ENCODE data around the gene CMTM2. TPM values are rescaled to one million over a fixed set of nuclear protein-coding genes. Genes with fewer than 3 reads are reported as not detected.

The CMTM2 gene
- total and polyA plus RNA-seq, 9 of the 15 experiments (the other 6 are each of a cell fraction or from before 2014, with no cell fraction given), result not detected

DNA sequence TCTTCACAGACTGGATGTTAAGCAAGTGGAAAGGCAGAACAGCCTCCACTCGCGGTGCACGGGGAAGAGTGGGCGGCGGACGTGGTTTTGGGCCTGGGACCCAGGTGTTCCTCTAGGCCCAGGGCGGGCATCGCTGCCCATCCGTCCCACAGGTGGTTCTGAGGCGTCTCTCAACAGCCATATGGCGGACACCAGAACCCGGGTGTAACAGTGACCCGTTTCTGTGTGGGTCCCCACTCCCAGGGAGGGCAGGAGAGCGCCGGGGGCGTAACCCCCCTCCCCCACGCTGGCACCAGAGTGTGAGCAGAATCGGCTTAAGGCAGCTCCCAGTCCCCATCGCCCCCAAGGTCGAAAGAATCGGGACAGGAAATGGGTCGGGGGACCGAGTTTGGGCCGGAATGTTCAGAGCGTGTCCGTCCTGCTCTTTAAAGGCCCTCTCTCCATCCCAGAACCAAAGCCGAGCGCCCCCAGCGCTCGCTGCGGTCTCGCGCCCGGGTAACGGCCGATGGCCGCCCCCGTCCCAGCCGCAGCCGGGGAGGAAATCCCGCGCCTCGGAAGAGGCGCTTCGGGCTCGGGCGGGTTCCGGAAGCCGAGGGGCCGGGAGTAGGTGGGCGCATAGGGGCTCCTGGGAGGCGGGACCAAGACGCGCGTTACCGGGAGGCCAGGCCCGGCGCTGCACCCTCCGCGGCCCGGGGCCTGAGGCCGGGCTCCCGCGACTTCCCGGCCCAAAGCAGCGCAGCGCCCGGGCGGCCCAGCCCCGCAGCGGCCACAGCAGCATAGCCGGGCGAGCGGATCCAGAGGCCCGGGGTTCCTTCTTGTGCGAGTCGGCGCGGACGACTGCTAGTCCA lies 29.8 kb upstream of the CMTM2 start, which contains the start of gene TK2 (continued):
- TF ChIP-seq RBM39 (optimal IDR thresholded peaks at IDR 0.05; ENCODE audit: low read depth, low read length), result no peak
- TF ChIP-seq, protein P1, sequence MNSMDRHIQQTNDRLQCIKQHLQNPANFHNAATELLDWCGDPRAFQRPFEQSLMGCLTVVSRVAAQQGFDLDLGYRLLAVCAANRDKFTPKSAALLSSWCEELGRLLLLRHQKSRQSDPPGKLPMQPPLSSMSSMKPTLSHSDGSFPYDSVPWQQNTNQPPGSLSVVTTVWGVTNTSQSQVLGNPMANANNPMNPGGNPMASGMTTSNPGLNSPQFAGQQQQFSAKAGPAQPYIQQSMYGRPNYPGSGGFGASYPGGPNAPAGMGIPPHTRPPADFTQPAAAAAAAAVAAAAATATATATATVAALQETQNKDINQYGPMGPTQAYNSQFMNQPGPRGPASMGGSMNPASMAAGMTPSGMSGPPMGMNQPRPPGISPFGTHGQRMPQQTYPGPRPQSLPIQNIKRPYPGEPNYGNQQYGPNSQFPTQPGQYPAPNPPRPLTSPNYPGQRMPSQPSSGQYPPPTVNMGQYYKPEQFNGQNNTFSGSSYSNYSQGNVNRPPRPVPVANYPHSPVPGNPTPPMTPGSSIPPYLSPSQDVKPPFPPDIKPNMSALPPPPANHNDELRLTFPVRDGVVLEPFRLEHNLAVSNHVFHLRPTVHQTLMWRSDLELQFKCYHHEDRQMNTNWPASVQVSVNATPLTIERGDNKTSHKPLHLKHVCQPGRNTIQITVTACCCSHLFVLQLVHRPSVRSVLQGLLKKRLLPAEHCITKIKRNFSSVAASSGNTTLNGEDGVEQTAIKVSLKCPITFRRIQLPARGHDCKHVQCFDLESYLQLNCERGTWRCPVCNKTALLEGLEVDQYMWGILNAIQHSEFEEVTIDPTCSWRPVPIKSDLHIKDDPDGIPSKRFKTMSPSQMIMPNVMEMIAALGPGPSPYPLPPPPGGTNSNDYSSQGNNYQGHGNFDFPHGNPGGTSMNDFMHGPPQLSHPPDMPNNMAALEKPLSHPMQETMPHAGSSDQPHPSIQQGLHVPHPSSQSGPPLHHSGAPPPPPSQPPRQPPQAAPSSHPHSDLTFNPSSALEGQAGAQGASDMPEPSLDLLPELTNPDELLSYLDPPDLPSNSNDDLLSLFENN (IDR thresholded peaks at IDR 0.05; ENCODE audit: low read depth in 2 of 2, low read length in 2 of 2), result no peak
- no peak for TF ChIP-seq KAT8 (IDR thresholded peaks at IDR 0.05; ENCODE audit: low read depth)
- TF ChIP-seq HLTF (IDR thresholded peaks at IDR 0.05), result no peak
- no peak for TF ChIP-seq POLR3A (IDR thresholded peaks at IDR 0.05; ENCODE audit: borderline replicate concordance, extremely low read depth, insufficient read depth, insufficient read length)
- TF ChIP-seq, protein P2, sequence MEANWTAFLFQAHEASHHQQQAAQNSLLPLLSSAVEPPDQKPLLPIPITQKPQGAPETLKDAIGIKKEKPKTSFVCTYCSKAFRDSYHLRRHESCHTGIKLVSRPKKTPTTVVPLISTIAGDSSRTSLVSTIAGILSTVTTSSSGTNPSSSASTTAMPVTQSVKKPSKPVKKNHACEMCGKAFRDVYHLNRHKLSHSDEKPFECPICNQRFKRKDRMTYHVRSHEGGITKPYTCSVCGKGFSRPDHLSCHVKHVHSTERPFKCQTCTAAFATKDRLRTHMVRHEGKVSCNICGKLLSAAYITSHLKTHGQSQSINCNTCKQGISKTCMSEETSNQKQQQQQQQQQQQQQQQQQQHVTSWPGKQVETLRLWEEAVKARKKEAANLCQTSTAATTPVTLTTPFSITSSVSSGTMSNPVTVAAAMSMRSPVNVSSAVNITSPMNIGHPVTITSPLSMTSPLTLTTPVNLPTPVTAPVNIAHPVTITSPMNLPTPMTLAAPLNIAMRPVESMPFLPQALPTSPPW (CRISPR knock-in tag; IDR thresholded peaks at IDR 0.05), result peak; percentile 65; the same call in 1 of the 2 replicates
- TF ChIP-seq LARP7 (IDR thresholded peaks at IDR 0.05), result no peak
- TF ChIP-seq NFE2 (IDR thresholded peaks at IDR 0.05; ENCODE audit: low read depth), result no peak
- TF ChIP-seq, protein P3, sequence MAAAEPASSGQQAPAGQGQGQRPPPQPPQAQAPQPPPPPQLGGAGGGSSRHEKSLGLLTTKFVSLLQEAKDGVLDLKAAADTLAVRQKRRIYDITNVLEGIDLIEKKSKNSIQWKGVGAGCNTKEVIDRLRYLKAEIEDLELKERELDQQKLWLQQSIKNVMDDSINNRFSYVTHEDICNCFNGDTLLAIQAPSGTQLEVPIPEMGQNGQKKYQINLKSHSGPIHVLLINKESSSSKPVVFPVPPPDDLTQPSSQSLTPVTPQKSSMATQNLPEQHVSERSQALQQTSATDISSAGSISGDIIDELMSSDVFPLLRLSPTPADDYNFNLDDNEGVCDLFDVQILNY (CRISPR knock-in tag; IDR thresholded peaks at IDR 0.05), result no peak
- TF ChIP-seq, protein P4, sequence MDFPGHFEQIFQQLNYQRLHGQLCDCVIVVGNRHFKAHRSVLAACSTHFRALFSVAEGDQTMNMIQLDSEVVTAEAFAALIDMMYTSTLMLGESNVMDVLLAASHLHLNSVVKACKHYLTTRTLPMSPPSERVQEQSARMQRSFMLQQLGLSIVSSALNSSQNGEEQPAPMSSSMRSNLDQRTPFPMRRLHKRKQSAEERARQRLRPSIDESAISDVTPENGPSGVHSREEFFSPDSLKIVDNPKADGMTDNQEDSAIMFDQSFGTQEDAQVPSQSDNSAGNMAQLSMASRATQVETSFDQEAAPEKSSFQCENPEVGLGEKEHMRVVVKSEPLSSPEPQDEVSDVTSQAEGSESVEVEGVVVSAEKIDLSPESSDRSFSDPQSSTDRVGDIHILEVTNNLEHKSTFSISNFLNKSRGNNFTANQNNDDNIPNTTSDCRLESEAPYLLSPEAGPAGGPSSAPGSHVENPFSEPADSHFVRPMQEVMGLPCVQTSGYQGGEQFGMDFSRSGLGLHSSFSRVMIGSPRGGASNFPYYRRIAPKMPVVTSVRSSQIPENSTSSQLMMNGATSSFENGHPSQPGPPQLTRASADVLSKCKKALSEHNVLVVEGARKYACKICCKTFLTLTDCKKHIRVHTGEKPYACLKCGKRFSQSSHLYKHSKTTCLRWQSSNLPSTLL (IDR thresholded peaks at IDR 0.05), result no peak
- TF ChIP-seq, protein P5, sequence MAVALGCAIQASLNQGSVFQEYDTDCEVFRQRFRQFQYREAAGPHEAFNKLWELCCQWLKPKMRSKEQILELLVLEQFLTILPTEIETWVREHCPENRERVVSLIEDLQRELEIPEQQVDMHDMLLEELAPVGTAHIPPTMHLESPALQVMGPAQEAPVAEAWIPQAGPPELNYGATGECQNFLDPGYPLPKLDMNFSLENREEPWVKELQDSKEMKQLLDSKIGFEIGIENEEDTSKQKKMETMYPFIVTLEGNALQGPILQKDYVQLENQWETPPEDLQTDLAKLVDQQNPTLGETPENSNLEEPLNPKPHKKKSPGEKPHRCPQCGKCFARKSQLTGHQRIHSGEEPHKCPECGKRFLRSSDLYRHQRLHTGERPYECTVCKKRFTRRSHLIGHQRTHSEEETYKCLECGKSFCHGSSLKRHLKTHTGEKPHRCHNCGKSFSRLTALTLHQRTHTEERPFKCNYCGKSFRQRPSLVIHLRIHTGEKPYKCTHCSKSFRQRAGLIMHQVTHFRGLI (CRISPR knock-in tag; IDR thresholded peaks at IDR 0.05), result no peak
- TF ChIP-seq ZNF324 (CRISPR knock-in tag; IDR thresholded peaks at IDR 0.05), result no peak
- TF ChIP-seq SRSF3 (IDR thresholded peaks at IDR 0.05; ENCODE audit: insufficient read depth, low read length), result 0 out of 2 replicates have a peak, but pooled peaks have one; percentile 83
- TF ChIP-seq RAD51 (IDR thresholded peaks at IDR 0.05; ENCODE audit: borderline replicate concordance, low read depth), result no peak
- TF ChIP-seq NFXL1 (CRISPR knock-in tag; IDR thresholded peaks at IDR 0.05), result no peak
- no peak for TF ChIP-seq COPS2 (conservative IDR thresholded peaks at IDR 0.05)
- no peak for TF ChIP-seq ELF4 (CRISPR knock-in tag; IDR thresholded peaks at IDR 0.05)

Data from K562 (cell line).